Activated T-cell treated with anti-CD3 and anti-CD28 coated beads, Interleukin-2, amount 50 U/mL, for 48 hours (primary cell): Measurements from ENCODE around the gene ACTR3.
A peak's percentile ranks its signal among the peaks of the same experiment; 100 is the strongest.
"Not testable (repeated sequence)": the region's sequence is repeated elsewhere in the genome, so short reads cannot be mapped to it uniquely, and the experiment has no call there.

Experiments used
- DNase-seq, 2 experiments: peaks; one replicate each; pipeline ENCODE4 v3.0.0-alpha.2; 2020

ACTR3 gene

DNA sequence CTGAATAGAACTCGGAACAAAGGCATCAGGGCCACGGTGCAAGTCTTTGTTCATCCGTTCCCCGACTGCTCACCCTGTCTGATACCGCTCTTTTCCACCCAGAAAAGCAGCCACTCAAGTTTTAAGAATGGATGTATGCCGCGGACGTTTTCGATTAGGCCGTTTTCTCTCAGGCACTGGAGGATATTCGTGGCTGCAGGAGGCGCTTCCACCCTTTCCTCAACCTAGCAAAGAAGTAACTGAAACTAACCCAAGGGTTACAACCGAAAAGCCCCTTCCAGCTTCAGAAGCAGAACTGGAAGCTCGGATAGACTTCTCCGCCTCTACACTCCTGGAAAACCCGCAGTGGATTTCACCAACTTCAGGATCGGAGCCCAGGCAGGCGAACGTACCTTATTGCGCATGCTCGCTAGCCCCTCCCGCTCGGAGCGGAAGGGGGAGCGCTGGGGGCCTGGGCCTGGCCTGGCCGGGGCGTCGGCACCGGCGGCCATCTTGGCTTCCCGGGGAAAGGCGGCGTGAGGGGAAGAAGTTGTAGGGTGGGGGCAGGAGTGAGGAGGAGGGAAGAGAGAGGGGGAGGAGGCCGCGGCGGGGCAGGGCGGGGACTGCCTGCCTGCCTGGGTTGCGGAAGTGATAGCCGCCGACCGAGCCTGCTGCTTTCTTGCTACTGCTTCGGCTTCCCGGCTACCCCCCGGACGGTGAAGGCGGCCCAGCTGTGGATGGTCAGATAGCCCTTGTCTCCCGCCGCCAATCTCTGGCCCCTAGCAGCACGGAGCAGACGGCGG, at the start of gene ACTR3:
Gene ACTR3 (plus strand): TSS at position 619 of the 782 bp plus-strand sequence. CDS start 191 bp downstream, outside the sequence.
- DNase-seq = peak; percentile 100

DNA sequence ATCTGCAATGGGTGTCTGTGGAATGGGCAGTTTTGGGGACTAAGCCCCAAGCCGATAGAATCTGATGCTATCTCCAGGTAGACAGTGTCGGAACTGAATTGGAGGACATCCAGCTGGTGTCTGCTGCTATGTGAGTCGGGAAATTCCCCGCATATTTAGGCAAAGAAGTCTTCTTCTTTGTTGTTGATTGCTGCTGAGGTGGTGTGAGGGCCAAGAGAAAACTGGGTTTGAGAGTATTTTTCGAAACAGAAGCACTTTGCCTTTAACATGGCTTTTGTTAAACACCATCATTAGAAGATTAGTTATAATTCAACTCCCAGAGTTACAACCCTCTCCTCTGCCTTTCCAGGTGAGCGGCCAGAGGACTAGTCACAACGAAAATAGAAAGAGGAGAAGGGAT, 49.4 kb upstream of the ACTR3 start:
- DNase-seq = no peak

DNA sequence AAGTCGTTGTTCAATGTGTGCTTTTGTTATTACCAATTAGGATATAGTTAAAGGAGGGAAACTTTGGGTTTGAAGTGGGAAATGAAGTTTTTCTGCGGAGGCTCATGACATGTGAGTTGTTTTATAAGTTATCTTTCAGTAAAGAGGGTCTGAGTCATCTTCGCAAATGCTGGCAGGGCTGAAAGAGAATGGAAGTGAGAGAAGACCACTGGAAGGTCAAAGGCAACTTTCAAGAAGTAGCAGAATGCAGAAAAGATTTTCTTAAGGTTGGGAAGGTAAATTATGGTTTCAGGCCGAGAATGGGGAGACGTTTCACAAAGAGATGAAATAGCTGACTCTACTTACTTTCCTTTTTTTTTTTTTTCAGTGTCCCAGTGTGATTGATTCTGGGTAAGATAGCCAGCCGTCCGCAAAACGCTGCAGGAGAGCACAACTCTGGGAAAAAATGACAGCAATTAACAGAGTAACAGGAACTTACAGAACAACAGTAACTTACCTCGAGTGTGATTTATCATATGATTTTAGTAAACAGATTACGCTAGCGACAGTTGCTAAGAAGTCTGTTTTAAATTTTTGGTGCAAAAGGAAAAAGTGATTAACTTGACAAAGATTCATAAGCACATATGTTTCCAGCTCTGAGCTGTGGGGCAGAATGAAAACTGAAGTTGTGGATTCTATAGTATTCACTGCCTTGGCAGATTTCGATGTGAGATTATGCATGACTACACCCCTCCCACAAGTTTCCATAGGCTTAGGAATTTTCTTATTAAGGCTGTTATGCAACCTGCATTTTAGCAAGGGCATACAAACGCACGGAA, 46.8 kb upstream of the ACTR3 start:
- no peak for DNase-seq

DNA sequence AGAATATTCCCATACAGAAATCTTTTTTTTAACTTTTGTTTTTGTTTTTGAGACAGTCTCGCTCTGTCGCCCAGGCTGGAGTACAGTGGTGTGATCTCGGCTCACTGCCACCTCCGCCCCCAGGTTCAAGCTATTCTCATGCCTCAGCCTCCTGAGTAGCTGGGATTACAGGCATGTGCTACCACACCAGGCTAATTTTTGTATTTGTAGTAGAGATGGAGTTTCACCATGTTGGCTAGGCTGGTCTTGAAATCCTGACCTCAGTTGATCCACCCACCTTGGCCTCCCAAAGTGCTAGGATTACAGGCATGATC, 46.2 kb upstream of the ACTR3 start:
- DNase-seq = not testable (repeated sequence)

DNA sequence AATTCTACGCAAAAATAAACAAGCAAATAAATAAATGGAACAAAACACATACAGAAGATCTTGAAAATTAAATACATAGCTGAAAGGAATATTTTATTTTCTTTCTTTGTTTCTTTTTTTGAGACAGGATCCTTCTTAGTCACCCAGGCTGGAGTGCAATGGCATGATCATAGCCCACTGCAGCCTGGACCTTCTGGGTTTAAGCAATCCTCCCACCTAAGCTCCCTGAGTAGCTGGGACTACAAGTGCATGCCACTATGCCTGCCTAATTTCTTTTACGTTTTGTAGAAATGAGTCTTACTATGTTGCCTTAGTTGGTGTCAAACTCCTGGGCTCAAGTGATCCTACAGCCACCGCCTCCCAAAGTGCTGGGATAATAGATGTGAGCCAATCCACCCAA, 44.6 kb upstream of the ACTR3 start:
- no peak for DNase-seq

DNA sequence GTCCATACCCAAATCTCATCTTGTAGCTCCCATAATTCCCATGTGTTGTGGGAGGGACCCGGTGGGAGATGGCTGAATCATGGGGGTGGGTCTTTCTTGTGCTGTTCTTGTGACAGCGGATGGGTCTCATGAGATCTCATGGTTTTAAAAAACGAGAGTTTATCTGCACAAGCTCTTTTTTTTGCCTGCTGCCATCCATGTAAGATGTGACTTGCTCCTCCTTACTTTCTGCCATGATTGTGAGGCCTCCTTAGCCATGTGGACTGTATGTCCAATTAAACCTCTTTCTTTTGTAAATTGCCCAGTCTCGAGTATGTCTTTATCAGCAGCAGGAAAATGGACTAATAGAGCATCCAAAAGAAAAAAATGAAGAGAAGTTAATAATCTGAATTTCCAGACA, 44.1 kb upstream of the ACTR3 start:
- DNase-seq = not testable (repeated sequence)

DNA sequence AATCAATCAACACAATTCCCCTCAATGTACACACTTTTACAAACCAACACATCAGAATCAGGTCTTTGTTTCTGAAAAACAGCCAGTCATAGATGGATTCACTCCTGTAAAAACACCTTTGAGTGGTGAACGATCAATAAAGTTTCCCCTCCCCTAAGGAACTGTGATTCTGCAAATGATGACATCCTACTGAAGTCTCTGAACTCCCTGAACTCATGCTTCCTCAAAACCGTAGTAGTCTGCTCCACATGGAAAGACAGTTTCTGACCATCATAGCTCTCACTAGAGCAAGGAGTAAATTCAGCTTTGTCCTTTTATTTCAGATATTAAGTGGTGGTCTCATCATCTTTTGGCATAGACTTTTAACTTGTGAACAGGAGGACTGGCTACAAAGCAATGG, 43.5 kb upstream of the ACTR3 start:
- no peak for DNase-seq

DNA sequence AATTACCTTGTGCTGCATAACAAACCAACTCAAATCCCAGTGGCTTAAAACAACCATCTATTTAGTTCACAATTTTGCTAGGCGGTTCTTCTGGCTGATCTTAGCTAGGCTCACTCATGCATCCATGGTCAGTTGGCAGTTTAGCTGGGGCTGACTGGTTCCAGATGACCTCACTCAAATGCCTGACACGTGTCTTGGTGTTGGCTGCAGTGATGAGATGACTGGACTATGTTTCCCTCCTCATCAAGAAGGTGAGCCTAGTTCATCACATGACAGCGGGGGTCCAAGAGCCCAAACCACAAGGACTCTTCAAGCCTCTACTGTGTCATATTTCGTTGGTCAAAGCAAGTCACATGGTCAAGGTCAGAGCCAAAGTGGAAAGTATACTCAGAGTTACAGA, 42.7 kb upstream of the ACTR3 start:
- no peak for DNase-seq

DNA sequence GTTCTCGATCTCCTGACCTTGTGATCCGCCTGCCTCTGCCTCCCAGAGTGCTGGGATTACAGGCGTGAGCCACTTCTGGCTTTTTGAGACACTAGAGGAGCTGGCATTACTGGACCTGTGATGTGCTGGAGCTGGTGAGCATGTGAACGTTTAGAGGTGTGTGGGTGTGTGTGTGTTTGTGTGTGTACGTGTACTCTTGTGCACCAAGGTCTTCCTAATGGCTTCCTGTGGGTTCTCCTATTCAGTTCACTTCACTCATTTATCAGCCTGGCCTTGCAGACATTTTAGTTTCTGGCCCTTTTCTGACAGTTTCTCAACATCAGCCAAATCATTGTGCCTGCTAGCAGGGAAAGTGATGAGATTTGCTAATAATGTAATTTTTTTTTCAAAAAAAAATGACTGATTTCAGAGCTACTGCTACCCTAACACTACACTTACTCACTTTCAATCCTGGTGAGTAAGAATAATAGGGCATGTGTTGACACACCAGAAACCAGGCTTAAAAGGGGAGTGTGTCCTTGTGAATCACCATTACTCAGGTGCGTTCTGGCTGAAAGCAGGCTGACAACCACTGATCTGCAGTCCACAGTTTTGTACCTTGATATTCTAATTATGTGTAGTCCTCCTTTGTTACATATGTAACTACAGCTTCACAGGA, 41.0 kb upstream of the ACTR3 start:
- DNase-seq = peak; percentile 41 to 53

DNA sequence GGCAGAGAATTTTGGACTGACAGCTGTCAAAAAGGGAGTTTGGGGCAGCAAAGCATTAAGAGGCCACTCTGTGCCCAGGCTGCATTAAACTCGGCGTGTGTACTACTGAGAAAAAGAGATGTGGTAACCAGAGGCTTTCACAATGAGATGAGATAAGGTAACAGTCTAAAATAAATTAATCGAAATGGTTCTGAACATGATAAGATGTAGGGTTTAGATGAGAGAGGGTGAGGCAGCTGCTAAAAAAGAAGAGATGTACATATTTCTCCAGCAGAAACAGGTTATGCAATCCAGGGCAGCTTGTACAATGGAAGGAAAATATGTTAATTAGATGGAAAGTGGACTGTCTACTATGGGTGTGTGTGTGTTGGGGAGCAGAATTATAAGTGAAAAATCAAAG, 39.2 kb upstream of the ACTR3 start:
- no peak for DNase-seq

DNA sequence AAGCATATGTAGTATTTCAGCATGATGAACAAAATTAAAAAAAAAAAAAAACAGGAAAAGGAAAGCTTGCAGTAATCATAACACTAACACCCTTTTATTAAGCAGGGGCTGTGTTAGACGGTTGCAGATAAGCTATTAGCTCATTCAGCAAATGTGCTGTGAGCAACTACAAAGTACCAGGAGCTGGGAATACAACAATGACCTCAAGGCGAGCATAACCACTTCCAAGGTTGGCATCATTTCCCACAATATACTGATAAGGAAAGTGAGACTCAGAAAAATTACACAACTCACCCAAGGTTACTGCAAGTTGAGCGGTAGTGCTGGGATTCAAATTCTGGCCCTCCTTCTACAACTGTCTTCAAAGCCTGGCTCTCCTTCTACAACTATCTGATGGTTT, 38.2 kb upstream of the ACTR3 start:
- no peak for DNase-seq

DNA sequence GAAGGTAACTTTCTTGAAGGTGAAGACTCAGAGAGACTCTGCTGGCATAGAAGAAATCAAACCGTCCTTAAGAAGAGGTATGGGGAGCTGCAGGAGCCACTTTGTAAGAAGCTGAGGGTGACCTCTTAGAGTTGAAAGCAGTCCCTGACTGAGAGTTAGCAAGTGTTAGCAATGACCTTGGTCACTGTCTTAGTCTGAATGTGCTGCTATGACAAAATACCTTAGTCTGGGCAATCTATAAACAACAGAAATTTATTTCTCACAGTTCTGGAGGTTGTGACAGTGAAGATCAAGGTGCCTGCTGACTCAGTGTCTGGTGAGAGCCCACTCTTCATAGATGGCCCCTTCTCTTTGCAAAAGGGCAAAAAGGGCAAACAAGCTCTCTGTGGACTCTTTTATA, 35.7 kb upstream of the ACTR3 start:
- DNase-seq = no peak

DNA sequence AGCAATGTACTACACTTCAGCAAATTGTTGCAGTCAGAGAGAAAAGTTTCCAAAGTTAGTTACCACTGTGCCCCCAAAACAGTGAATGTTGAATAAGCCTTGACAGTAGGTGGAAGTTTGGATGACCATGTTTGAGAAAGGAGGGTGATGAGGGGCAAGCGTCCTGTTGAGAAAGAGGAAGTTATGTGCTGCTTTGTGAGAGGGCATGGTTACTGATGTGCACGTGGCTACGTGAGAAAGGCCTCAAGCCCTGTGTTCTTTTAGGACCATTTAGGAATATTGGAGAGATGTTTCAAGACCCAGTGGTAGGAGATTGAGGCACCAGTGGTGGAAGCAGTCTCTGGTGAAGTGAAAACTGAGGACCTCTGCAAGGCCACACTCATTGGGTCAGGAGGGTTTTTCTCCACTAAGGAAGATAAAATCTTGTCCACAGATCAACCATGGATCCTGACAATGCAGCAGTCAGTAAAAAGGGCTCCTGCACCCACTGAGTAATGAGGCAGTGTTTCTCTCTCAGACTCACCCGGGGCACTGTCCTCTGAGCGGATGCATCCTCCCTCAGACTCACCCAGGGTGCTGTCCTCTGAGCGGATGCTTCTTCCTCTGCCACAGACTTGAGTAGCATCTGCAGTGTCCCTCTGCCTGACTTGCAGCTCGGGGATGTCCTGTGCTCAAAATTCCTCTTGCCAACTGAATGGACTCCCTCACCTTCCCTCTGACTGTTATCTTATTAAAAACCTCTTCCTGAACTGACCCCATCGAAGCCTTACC, 34.7 kb upstream of the ACTR3 start:
- DNase-seq = no peak

DNA sequence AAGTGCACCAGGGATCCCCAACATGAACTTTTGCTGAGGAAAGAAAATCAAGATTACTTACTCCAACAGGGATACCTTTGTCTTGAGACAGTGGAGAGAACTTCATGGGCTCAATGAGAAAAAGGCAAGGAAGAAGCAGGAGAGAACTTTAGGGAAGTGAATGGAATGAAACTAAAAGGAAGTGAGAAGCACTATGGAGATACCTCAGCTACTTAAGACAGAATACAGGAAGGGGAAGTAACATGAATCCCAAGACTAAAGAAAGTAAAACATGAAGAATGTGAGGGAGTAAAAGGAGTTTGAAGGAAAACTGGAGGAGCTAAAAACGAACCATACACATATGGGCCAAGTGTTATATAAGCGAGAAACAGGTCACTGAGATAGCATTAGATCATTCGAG, 32.4 kb upstream of the ACTR3 start:
- no peak for DNase-seq

DNA sequence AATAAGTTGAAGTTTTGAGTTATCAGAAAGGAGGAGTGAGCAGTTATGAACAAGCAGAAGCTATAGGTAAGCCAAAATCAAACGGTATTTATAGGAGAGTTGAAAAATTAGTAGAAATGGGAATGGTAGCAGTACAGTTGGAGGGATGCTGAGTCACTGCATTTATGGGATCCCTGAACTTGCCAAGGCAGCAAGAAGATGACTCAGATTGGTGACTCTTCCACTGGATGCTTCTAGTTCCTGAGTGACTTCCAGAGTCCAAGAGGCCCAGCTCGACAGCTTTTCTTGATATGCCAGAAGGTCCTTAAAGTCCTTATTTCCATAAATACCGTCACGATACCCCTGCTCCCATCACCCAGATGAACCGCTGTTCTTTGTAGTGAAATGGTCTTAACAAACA, 31.1 kb upstream of the ACTR3 start:
- no peak for DNase-seq

DNA sequence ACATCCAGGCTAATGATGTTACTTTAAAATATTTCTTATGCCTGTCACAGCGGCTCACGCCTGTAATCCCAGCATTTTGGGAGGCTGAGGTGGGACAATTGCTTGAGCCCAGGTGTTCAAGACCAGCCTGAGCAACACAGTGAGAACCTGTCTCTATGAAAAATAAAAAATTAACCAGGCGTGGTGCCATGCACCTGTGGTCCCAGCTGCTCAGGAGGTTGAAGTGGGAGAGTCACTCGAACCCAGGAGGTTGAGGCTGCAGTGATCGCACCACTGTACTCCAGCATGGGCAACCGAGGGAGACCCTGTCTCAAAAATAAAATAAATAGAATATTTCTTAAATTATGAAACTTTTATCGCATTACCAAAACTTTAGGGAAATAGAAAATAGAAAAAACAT, 28.1 kb upstream of the ACTR3 start:
- DNase-seq = no peak

DNA sequence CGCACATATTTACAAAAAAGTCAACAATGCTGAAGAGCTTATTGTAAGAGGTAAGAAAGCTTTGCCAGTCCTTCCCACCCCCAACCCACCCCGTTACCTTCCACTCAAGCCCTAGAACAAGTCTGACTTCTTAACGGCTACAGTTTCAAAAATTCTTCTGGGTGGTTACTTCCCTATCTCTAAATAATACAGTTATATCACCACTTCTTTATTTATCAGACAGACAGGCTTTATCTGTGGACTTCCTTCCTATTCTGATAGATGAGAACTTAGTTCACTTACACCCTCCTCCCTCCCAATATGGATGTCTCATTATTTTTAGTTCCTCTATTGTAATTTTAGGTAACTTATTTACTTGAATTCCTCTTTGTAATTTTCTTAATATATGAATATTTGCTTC, 26.7 kb upstream of the ACTR3 start:
- no peak for DNase-seq

DNA sequence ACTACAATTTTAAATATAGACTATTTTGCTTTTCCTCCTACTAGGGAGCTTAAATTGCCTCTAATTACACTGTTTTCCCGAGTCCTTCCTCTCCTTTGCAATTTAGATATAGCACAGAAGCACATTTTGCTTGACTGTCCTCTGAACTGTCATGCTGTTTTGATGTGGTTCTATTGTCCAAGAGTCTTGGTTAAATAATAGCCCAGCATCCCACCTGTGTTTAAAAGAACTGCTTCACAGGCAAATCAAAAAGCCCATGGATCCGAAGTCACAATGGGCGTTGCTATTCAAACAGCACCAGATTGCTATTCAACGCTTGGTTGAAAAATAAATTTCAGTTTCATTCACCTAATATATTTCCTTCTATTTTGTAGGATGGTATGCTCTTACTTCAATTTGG, 22.3 kb upstream of the ACTR3 start:
- no peak for DNase-seq

DNA sequence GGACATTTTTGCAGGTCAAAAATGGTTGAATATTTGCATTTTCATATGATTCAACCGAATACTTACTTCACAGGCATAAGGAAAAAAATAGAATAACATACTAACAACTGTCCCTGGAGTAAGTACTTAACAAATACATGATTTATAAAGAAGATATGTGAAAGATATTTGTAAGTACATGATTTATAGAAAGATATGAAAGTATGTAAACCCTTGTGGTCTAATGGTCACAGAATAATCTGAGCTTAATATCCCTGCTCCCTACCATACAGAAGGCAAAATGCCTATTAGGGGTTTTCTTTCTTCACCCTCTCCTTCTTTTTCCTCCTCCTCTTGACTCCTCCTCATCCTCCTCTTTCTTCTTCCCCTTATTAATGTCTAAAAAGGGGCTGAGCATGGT, 20.6 kb upstream of the ACTR3 start:
- DNase-seq = no peak

DNA sequence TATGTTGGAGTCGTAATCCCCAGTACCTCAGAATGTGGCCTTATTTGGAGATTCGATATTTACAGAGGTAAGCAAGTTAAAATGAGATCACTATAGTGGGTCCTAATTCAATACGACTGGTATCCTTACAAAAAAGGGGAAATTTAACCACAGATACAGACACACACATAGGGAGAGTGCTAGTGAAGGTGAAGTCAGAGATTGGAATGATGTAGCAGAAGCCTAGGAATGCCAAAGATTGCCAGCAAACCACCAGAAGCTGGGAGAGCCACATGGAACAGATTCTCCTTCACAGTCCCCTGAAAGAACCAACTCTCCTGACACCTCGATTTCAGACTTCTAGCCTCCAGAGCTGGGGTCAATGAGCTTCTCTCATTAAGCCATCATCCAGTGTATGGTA, 17.7 kb upstream of the ACTR3 start:
- DNase-seq = no peak

DNA sequence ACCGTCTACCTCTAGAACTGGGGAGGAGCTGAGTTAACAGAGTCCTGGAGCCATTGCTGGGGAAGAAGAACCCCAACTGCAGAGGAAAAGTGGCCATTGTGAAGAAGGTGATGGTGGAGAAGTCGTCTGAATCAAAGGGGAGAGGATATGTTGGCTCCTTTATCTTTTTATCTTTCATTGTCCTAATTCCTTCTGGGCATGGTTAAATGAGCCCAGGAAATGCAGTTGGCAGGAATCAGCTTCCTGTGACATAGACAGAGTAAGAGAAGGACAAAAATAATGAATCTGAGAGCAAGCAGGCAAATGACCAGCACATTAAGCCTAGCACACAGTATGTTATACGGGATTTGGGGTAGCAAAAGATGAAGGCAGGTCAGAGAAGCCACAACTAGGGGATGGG, 16.0 kb upstream of the ACTR3 start:
- DNase-seq = no peak

DNA sequence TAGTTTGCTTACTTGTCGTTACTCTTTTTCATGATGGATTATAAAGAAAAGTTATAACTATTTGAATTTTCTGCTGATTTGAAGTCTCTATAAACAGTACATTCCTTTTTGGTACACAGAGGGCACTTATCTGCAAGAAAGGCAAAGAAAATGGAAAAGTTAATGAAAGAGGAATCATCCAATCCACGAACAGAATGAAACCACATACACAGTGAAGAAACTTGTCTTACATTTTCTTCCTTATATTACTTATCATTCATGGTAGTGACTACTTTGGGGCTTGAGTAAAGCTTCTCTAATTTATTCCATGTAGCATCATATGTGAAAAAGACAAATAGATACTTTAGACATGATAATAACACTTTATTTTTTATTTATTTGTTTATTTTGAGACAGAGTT, 14.8 kb upstream of the ACTR3 start:
- DNase-seq = no peak
